HG02885 (cell line): ENCODE results near the gene OR3A2.
"Not testable (repeated sequence)": the region's sequence is repeated elsewhere in the genome, so short reads cannot be mapped to it uniquely, and the experiment has no call there.

Source experiments
- ATAC-seq: cut with Tn5 transposase; IDR thresholded peaks from one replicate; pipeline ENCODE4 v1.9.1; 2021; ENCODE audit warnings: mild to moderate bottlenecking; ENCODE audit not compliant: unreplicated experiment, poor library complexity

The OR3A2 gene

GRCh38 chr17:3385869-3386816, at the start of gene OR3A2:
Gene OR3A2, minus strand, starts transcription at chr17:3386308.
- no peak for ATAC-seq

- ATAC-seq, result no peak
Observed at GRCh38 chr17:3433741-3434140, 47.6 kb upstream of the OR3A2 start, which contains the start of gene OR1E2. Gene OR1E2, minus strand, starts transcription at chr17:3433841. Its CDS starts 0 bp downstream, at chr17:3433841.

DNA sequence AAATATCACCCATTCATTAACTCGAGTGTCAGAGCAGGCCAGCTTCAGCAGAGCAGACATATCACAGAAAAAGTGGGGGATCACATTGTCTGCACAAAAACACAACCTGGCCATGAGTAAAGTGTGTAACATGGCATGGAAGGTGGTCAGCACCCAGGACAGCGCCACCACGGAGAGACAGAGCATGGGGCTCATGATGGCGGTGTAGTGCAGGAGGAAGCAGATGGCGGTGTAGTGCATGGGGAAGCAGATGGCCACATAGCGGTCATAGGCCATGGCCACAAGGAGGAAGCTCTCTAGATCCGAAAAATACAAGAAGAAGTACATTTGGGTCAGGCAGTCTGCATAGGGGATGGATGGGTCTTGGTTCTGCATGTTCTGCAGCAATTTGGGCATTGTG, 47.1 kb upstream of the OR3A2 start:
- ATAC-seq, result not testable (repeated sequence)

- ATAC-seq, result no peak
Observed at GRCh38 chr17:3418222-3418621, 32.1 kb upstream of the OR3A2 start.

DNA sequence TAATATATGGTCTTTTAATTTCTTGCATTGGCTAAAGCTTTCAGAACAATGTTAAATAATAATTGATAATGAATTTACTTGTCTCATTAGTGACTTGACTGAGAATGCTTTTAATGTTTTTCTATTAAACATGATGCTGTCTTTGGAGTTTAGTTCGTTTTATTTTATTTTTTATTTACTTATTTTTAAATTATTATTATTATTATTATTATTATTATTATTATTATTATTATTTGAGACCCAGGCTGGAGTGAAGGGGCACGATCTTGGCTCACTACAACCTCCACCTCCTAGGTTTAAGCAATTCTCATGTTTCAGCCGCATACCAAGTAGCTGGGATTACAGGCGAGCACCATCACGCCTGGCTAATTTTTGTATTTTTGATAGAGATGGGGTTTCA, 29.5 kb upstream of the OR3A2 start:
- ATAC-seq, result no peak

DNA sequence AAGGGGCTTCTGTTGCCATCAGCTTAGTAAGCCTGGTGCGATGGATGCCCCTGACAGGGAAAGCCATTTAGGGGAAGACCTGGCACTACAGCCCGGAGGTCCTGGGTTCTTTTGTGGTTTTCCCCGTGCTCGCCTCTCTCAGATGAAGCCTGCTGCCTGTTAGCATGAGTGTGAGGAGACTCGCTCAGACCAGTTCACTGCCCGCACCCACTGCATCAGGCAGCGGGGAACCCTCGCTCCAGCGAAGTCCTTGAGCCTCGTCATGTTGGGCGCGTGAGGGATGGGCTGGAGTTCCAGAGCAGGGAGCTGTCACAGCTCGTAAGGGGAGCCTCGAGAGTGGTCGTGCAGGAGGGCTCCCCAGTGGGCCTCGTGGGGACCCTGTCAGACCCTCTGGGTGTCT, 26.1 kb upstream of the OR3A2 start:
- not testable (repeated sequence) for ATAC-seq

DNA sequence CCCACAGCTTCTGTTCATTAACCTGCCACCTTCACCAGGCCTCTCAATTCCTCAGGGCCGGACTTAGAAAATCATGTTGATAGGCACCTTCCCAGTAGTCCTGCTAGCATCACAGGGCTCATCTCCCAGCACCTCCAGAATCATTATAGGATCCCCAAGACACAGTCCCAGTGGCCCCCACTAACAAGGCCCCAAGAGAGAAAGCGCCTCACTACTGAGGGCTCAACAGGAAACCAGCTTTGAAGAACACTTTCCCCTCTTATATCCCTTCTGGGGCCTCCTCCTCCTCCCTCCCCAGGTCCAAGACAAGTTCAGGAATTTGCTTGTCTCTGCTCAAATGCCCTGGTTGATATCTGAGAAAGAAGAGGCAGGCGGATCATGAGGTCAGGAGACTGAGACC, 25.0 kb upstream of the OR3A2 start, which contains the start of gene OR3A3:
Gene OR3A3 (plus strand): TSS at position 301 of the 400 bp plus-strand sequence.
- no peak for ATAC-seq

DNA sequence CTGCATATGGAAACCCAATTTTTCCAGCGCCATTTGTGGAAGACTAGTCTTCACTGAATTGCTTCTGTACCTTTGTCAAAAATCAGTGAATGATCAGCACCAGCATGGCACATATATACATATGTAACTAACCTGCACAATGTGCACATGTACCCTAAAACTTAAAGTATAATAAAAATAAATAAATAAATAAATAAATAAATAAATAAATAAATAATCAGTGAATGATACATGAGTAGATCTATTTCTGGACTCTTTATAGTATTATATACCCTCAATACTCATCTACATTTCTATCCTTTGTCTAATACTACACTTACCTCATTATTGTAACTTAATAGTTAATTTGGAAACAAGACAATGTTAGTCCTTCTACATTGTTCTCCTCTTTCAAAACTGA, 17.7 kb upstream of the OR3A2 start:
- ATAC-seq, result not testable (repeated sequence)

DNA sequence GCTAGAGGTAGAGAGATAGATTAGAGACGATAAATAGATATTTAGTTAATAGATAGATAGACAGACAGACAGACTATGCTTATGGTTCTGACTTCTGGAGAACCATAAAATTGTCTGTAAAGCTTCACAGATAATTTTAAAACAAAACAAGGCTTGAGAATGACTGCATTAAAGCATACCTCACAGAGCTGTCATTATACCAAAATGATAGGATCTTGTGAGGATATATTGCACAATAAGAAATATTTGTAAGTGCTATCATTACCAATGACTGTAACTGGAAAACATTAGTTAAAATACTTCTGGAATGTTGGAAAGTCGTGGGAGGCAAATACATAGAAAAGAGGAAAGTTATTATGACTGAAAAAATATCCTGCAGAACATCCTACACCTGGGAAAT, 15.7 kb upstream of the OR3A2 start:
- no peak for ATAC-seq

- no peak for ATAC-seq
Observed at GRCh38 chr17:3400055-3400454, 13.9 kb upstream of the OR3A2 start.

GRCh38 chr17:3398310-3398709, 12.2 kb upstream of the OR3A2 start, which contains the start of gene OR1E1:
Gene OR1E1, minus strand, starts transcription at chr17:3398410. Its CDS starts 0 bp downstream, at chr17:3398410.
- ATAC-seq, result no peak

DNA sequence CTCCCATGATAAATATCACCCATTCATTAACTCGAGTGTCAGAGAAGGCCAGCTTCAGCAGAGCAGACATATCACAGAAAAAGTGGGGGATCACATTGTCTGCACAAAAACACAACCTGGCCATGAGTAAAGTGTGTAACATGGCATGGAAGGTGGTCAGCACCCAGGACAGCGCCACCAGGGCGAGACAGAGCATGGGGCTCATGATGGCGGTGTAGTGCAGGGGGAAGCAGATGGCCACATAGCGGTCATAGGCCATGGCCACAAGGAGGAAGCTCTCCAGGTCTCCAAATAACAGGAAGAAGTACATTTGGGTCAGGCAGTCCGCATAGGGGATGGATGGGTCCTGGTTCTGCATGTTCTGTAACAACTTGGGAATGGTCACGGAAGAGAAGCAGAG, 11.7 kb upstream of the OR3A2 start:
- not testable (repeated sequence) for ATAC-seq

GRCh38 chr17:3389791-3390190, 3.7 kb upstream of the OR3A2 start:
- ATAC-seq, result no peak

GRCh38 chr17:3381957-3382356, 4.2 kb downstream of the OR3A2 start:
- ATAC-seq, result no peak

GRCh38 chr17:3378321-3378720, 7.8 kb downstream of the OR3A2 start:
- ATAC-seq, result no peak

GRCh38 chr17:3371167-3371566, 14.9 kb downstream of the OR3A2 start:
- ATAC-seq, result not testable (repeated sequence)

GRCh38 chr17:3342782-3343181, 43.3 kb downstream of the OR3A2 start:
- not testable (repeated sequence) for ATAC-seq

GRCh38 chr17:3335876-3336275, 50.2 kb downstream of the OR3A2 start:
- ATAC-seq, result no peak

- ATAC-seq, result no peak
Observed at GRCh38 chr17:3318336-3318735, 67.8 kb downstream of the OR3A2 start.

DNA sequence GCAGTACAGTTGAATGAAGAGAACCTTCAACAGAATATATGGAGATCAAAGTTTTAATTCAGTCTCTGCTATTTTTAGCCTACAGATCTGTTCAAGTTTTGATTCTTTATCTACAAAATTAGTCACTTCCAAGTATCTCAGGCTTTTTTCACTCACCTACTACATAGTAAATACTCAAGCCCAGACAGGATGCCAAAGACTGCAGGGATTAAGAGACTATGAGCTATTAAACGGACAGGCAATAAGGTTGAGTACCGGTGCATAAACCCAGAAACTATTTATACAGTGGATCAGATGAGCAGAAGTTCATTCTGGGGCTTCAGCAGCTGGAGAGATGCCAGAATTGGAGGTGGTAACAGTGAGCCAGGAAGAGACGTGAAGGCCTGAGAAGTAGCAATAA, 69.3 kb downstream of the OR3A2 start:
- ATAC-seq, result no peak

- ATAC-seq, result no peak
Observed at GRCh38 chr17:3308603-3309002, 77.5 kb downstream of the OR3A2 start.

- ATAC-seq, result no peak
Observed at GRCh38 chr17:3298260-3298659, 87.8 kb downstream of the OR3A2 start, which contains the start of gene OR3A1. Gene OR3A1, minus strand, starts transcription at chr17:3298360. Its CDS starts 5,778 bp downstream, at chr17:3292582.
